ENCODE results near the gene AQP11. TPM values are rescaled to one million over a fixed set of nuclear protein-coding genes. Genes with fewer than 3 reads are reported as not detected.

Gene AQP11
- total and polyA plus RNA-seq, 4 donors, result 4.7 to 16.6 (median 12.4) TPM

GRCh38 chr11:77656362-77656761, 66.6 kb downstream of the AQP11 start:
- Histone ChIP-seq H3K9ac (ENCODE audit: low read depth in 1 of 2, low read length in 2 of 2) (no peak overlapping the region), H3K36me3 (ENCODE audit: control insufficient read depth in 4 of 4, insufficient read depth in 3 of 4, low read depth in 1 of 4, low read length in 3 of 4) (no peaks in the 10 kb centered on the region), H3K27ac (ENCODE audit: low read depth in 1 of 2, low read length in 2 of 2) (no peak overlapping the region), H3K9me3 (ENCODE audit: control insufficient read depth in 4 of 4, low read length in 3 of 4) (no peaks in the 10 kb centered on the region), H3K4me3 (ENCODE audit: low read depth in 1 of 3, low read length in 3 of 3) (no peak overlapping the region), H3K27me3 (ENCODE audit: control insufficient read depth in 4 of 4, insufficient read depth in 4 of 4, low read length in 3 of 4) (no peaks in the 10 kb centered on the region), H3K4me1 (ENCODE audit: control insufficient read depth in 4 of 4, insufficient read depth in 4 of 4, low read length in 3 of 4) (no peaks in the 10 kb centered on the region)
- 90% methylated on average over 7 of the region's 7 CpGs for WGBS
- TF ChIP-seq NR2F2 (IDR thresholded peaks at IDR 0.05), result no peak
- DNase-seq (ENCODE audit: low spot score), result no peak

- Histone ChIP-seq H3K27me3 (ENCODE audit: control insufficient read depth in 4 of 4, insufficient read depth in 4 of 4, low read length in 3 of 4) (no peaks in the 10 kb centered on the region), H3K9ac (ENCODE audit: low read depth in 1 of 2, low read length in 2 of 2) (no peak overlapping the region), H3K36me3 (ENCODE audit: control insufficient read depth in 4 of 4, insufficient read depth in 3 of 4, low read depth in 1 of 4, low read length in 3 of 4) (no peaks in the 10 kb centered on the region), H3K4me1 (ENCODE audit: control insufficient read depth in 4 of 4, insufficient read depth in 4 of 4, low read length in 3 of 4) (no peaks in the 10 kb centered on the region), H3K4me3 (ENCODE audit: low read depth in 1 of 3, low read length in 3 of 3) (no peak overlapping the region), H3K9me3 (ENCODE audit: control insufficient read depth in 4 of 4, low read length in 3 of 4) (no peaks in the 10 kb centered on the region), H3K27ac (ENCODE audit: low read depth in 1 of 2, low read length in 2 of 2) (no peak overlapping the region)
- WGBS, result 89% methylated on average over 4 of the region's 4 CpGs
- TF ChIP-seq TAF1 (conservative IDR thresholded peaks at IDR 0.05) (no peak), JUND (IDR thresholded peaks at IDR 0.05) (no peak), RAD21 (IDR thresholded peaks at IDR 0.05) (no peak), EGR1 (IDR thresholded peaks at IDR 0.05; ENCODE audit: low read depth in 2 of 2) (no peak), NR2F2 (IDR thresholded peaks at IDR 0.05) (no peak), REST (IDR thresholded peaks at IDR 0.05) (no peak), FOXA1 (IDR thresholded peaks at IDR 0.05) (no peak), MAX (IDR thresholded peaks at IDR 0.05) (no peak), SP1 (IDR thresholded peaks at IDR 0.05) (no peak), ATF3 (IDR thresholded peaks at IDR 0.05) (no peak)
- no peak for DNase-seq (ENCODE audit: low spot score)
Measured at GRCh38 chr11:77658213-77659013, 68.7 kb downstream of the AQP11 start.

Small RNAs within 50 kb of the gene (small RNA-seq; reads per million reads assigned to genes)
- not detected for gene RNU7-59P

Other genes starting within 250 kb of the AQP11 start
- gene PAK1, start 115.9 kb upstream of the AQP11 start, total RNA-seq, result 10 to 100 TPM in 1 of 2 donors, 1 to 10 TPM in 1; 9.4 to 24.9 TPM
- gene PAK1, start 115.9 kb upstream of the AQP11 start, polyA plus RNA-seq, result 1 to 10 TPM; 3.6 to 5.5 TPM
- 10 to 100 TPM; 53.5 to 92.8 TPM for gene CLNS1A, start 47.8 kb downstream of the AQP11 start, total RNA-seq
- gene CLNS1A, start 47.8 kb downstream of the AQP11 start, polyA plus RNA-seq, result 10 to 100 TPM; 40.4 to 87.5 TPM
- 10 to 100 TPM in 1 of 2 donors, 1 to 10 TPM in 1; 9.1 to 17.7 TPM for gene RSF1, start 230.8 kb downstream of the AQP11 start, total RNA-seq
- 10 to 100 TPM in 1 of 2 donors, 1 to 10 TPM in 1; 5.2 to 33.1 TPM for gene RSF1, start 230.8 kb downstream of the AQP11 start, polyA plus RNA-seq
- gene AAMDC, start 231.2 kb downstream of the AQP11 start, total RNA-seq, result 1 to 10 TPM; 7.4 to 9.9 TPM
- 10 to 100 TPM; 17.6 to 31.1 TPM for gene AAMDC, start 231.2 kb downstream of the AQP11 start, polyA plus RNA-seq

Measured in liver (tissue), 10 donors.